ENCODE measurements around the gene ITPRIPL2. TPM values are rescaled to one million over a fixed set of nuclear protein-coding genes. Genes with fewer than 3 reads are reported as not detected.

The ITPRIPL2 gene
- total RNA-seq, 1 experiment from 2014 or later, result 5.3 TPM

GRCh38 chr16:19084879-19085278 is 28.9 kb upstream of the ITPRIPL2 start:
- POLR2A ChIA-PET, result interaction anchor here (0.9 kb wide), 1 partner anchor 9 kb away, joined by 3 read pairs; no protein-coding TSS in a partner anchor
- no peak overlapping the region for H3K4me3 Mint-ChIP-seq
- H3K9me3 Mint-ChIP-seq, result peaks cover 19% of the 10 kb centered on the region
- H3K36me3 Mint-ChIP-seq, result peaks cover 20% of the 10 kb centered on the region
- CTCF ChIA-PET, result interaction anchor here (0.7 to 3.6 kb wide), 5 partner anchors 10 to 419 kb away, joined by 3 to 43 read pairs (median 13); partner anchors contain the start of gene TMC7
- TF ChIP-seq ZNF317 (CRISPR knock-in tag; IDR thresholded peaks at IDR 0.05; ENCODE audit: borderline replicate concordance, low read depth) (no peak), FOXP1 (CRISPR knock-in tag; IDR thresholded peaks at IDR 0.05; ENCODE audit: borderline replicate concordance) (no peak), ZNF396 (CRISPR knock-in tag; IDR thresholded peaks at IDR 0.05; ENCODE audit: borderline replicate concordance) (no peak), GTF2I (CRISPR knock-in tag; conservative IDR thresholded peaks at IDR 0.05) (no peak), ATF1 (CRISPR knock-in tag; IDR thresholded peaks at IDR 0.05) (no peak), ATF6 (CRISPR knock-in tag; IDR thresholded peaks at IDR 0.05) (no peak), SP1 (CRISPR knock-in tag; conservative IDR thresholded peaks at IDR 0.05) (no peak), MLX (CRISPR knock-in tag; IDR thresholded peaks at IDR 0.05) (no peak), ZNF263 (CRISPR knock-in tag; IDR thresholded peaks at IDR 0.05; ENCODE audit: low read depth) (no peak)
- TF ChIP-seq, protein P1, sequence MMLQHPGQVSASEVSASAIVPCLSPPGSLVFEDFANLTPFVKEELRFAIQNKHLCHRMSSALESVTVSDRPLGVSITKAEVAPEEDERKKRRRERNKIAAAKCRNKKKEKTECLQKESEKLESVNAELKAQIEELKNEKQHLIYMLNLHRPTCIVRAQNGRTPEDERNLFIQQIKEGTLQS (CRISPR knock-in tag; conservative IDR thresholded peaks at IDR 0.05), result no peak
- peaks cover 4% of the 10 kb centered on the region; the same call in 1 of the 2 replicates for H3K4me1 Mint-ChIP-seq
- no peak overlapping the region for H3K27ac Mint-ChIP-seq
- DNase-seq (ENCODE audit: low spot score), result no peak
- peaks cover 18% of the 10 kb centered on the region for H3K27me3 Mint-ChIP-seq (ENCODE audit: low read depth)
- ATAC-seq, result no peak

DNA sequence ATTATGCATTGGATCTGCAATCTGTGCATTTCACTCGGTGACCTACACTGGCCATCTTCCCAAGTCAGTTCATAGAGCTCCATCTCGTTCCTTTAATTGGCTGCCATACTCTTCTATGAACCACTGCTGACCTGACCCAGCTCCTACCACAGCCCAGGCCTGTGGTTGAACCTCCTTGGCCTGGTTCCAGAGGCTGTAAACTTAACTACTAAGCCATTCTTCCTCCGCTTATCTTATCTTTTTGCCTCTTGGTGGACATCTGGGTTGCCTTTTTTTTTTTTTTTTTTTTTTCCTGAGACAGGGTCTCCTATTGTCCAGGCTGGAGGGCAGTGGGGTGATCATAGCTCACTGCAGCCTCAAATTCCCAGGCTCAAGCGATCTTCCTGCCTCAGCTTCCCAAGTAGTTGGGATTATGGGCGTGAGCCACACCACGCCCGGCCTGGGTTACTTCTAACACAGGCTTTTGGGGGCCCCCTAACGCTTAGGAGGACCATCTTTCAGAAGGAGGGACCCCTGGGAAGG is 28.0 kb upstream of the ITPRIPL2 start:
- ChIA-PET POLR2A (interaction anchor here (0.5 to 0.9 kb wide), 3 partner anchors 10 to 156 kb away, joined by 3 to 5 read pairs (median 3); no protein-coding TSS in a partner anchor), CTCF (interaction anchor here (0.6 to 3.6 kb wide), 32 partner anchors 9 to 469 kb away, joined by 3 to 43 read pairs (median 4); partner anchors contain the start of genes COQ7, GDE1, ITPRIPL2 and TMC7)
- ATAC-seq (no peak; the same call in 1 of the 2 replicates), DNase-seq (ENCODE audit: low spot score) (no peak)
- TF ChIP-seq ARID4B (CRISPR knock-in tag; IDR thresholded peaks at IDR 0.05; ENCODE audit: borderline replicate concordance), result no peak
- no peak for TF ChIP-seq ZSCAN18 (CRISPR knock-in tag; IDR thresholded peaks at IDR 0.05)
- no peak for TF ChIP-seq CREM (CRISPR knock-in tag; IDR thresholded peaks at IDR 0.05)
- no peak for TF ChIP-seq ZNF219 (CRISPR knock-in tag; IDR thresholded peaks at IDR 0.05; ENCODE audit: borderline replicate concordance)
- Mint-ChIP-seq H3K9me3 (peaks cover 17% of the 10 kb centered on the region), H3K27ac (no peak overlapping the region), H3K4me3 (peak overlapping the region; percentile 67), H3K27me3 (ENCODE audit: low read depth) (peaks cover 18% of the 10 kb centered on the region), H3K4me1 (peaks cover 4% of the 10 kb centered on the region; the same call in 1 of the 2 replicates), H3K36me3 (peaks cover 15% of the 10 kb centered on the region)

Data from WTC11 (cell line).